ENCODE results near the gene FDX2. TPM values are rescaled to one million over a fixed set of nuclear protein-coding genes. Genes with fewer than 3 reads are reported as not detected.

Gene FDX2
- total RNA-seq, 2 experiments from 2014 or later: 3.5 to 3.7 TPM

GRCh38 chr19:10268071-10268470, 47.7 kb downstream of the FDX2 start:
- Mint-ChIP-seq H3K27me3 (peaks cover 1% of the 10 kb centered on the region), H3K9me3 (no peaks in the 10 kb centered on the region), H3K36me3 (ENCODE audit: low read depth) (peaks cover 7% of the 10 kb centered on the region), H3K4me3 (no peak overlapping the region), H3K4me1 (peaks cover 39% of the 10 kb centered on the region), H3K27ac (no peak overlapping the region)
- DNase-seq: no peak
- CTCF ChIA-PET: interaction anchor here (1.7 to 10.1 kb wide), 5 partner anchors 8 to 133 kb away, joined by 4 to 238 read pairs (median 10); no protein-coding TSS in a partner anchor
- POLR2A ChIA-PET: interaction anchor here (1.4 to 4.3 kb wide), 3 partner anchors 9 to 123 kb away, joined by 5 to 46 read pairs (median 15); partner anchors contain the start of gene TYK2

- H3K9me3 Mint-ChIP-seq: no peaks in the 10 kb centered on the region
- H3K36me3 Mint-ChIP-seq (ENCODE audit: low read depth): peaks cover 3% of the 10 kb centered on the region
- CTCF ChIA-PET: interaction anchor here (1.7 to 10.1 kb wide), 2 partner anchors 8 to 123 kb away, joined by 4 to 238 read pairs; no protein-coding TSS in a partner anchor
- POLR2A ChIA-PET: no interaction called here
- peaks cover 27% of the 10 kb centered on the region for H3K4me1 Mint-ChIP-seq
- no peak for DNase-seq
- H3K27ac Mint-ChIP-seq: no peak overlapping the region
- peaks cover 1% of the 10 kb centered on the region for H3K27me3 Mint-ChIP-seq
- no peak overlapping the region for H3K4me3 Mint-ChIP-seq
These were observed 49.1 kb downstream of the FDX2 start for GRCh38 chr19:10266706-10267105.

- Mint-ChIP-seq H3K4me3 (no peak overlapping the region), H3K4me1 (peaks cover 27% of the 10 kb centered on the region), H3K9me3 (no peaks in the 10 kb centered on the region), H3K27me3 (no peaks in the 10 kb centered on the region), H3K27ac (no peak overlapping the region), H3K36me3 (ENCODE audit: low read depth) (peaks cover 10% of the 10 kb centered on the region)
- ChIA-PET CTCF (interaction anchor here (0.6 kb wide), 1 partner anchor 201 kb away, joined by 3 read pairs; no protein-coding TSS in a partner anchor), POLR2A (no interaction called here)
- DNase-seq: no peak
These were observed 53.0 kb downstream of the FDX2 start for GRCh38 chr19:10262771-10263170.

GRCh38 chr19:10260141-10260584, 55.7 kb downstream of the FDX2 start:
- DNase-seq: peak; percentile 57
- peaks cover 28% of the 10 kb centered on the region for H3K36me3 Mint-ChIP-seq (ENCODE audit: low read depth)
- ChIA-PET CTCF (interaction anchor here (0.5 to 5.7 kb wide), 14 partner anchors 10 to 212 kb away, joined by 3 to 131 read pairs (median 4); partner anchors contain the start of genes CDC37, ICAM1, RAVER1 and TYK2), POLR2A (interaction anchor here (0.8 to 3.1 kb wide), 13 partner anchors 8 to 168 kb away, joined by 3 to 46 read pairs (median 5); partner anchors contain the start of genes DNMT1, ICAM1, MRPL4 and TYK2)
- H3K9me3 Mint-ChIP-seq: no peaks in the 10 kb centered on the region
- no peaks in the 10 kb centered on the region for H3K27me3 Mint-ChIP-seq
- H3K4me3 Mint-ChIP-seq: peak overlapping the region; percentile 35
- H3K27ac Mint-ChIP-seq: peak overlapping the region; percentile 84
- peaks cover 29% of the 10 kb centered on the region for H3K4me1 Mint-ChIP-seq

Other genes with a start within 250 kb of the FDX2 start
- gene SHFL, start 229.7 kb downstream of the FDX2 start, total RNA-seq: 100 to 1,000 TPM; 103 to 108 TPM
- gene ANGPTL6, start 213.3 kb downstream of the FDX2 start, total RNA-seq: 1 to 10 TPM; 2.4 TPM
- 10 to 100 TPM; 74.3 to 75.6 TPM for gene PPAN, start 209.7 kb downstream of the FDX2 start, total RNA-seq
- 10 to 100 TPM; 33.2 to 33.5 TPM for gene P2RY11, start 204.3 kb downstream of the FDX2 start, total RNA-seq
- gene EIF3G, start 196.1 kb downstream of the FDX2 start, total RNA-seq: 100 to 1,000 TPM; 202 to 203 TPM
- 100 to 1,000 TPM; 314 to 331 TPM for gene DNMT1, start 121.1 kb downstream of the FDX2 start, total RNA-seq
- 10 to 100 TPM in 1 of 2 experiments, 1 to 10 TPM in 1; 9.5 to 10.6 TPM for gene S1PR2, start 84.7 kb downstream of the FDX2 start, total RNA-seq
- 10 to 100 TPM; 55.4 to 58.6 TPM for gene MRPL4, start 63.8 kb downstream of the FDX2 start, total RNA-seq
- gene ICAM1, start 44.9 kb downstream of the FDX2 start, total RNA-seq: 10 to 100 TPM; 23.8 to 24.3 TPM
- gene ICAM4, start 29.1 kb downstream of the FDX2 start, total RNA-seq: 1 to 10 TPM; 1.5 to 2.0 TPM
- 1 to 10 TPM in 1 of 2 experiments, under 1 TPM in 1; 0.53 to 1.1 TPM for gene ICAM5, start 26.1 kb downstream of the FDX2 start, total RNA-seq
- 1 to 10 TPM; 1.0 to 1.4 TPM for gene ZGLP1, start 6.2 kb downstream of the FDX2 start, total RNA-seq
- gene RAVER1, start 17.5 kb upstream of the FDX2 start, total RNA-seq: 10 to 100 TPM; 62.1 to 68.6 TPM
- 100 to 1,000 TPM; 223 to 237 TPM for gene ICAM3, start 23.6 kb upstream of the FDX2 start, total RNA-seq
- 100 to 1,000 TPM; 226 to 243 TPM for gene TYK2, start 64.6 kb upstream of the FDX2 start, total RNA-seq
- 100 to 1,000 TPM; 239 to 244 TPM for gene CDC37, start 87.5 kb upstream of the FDX2 start, total RNA-seq
- 10 to 100 TPM; 56.2 to 58.1 TPM for gene PDE4A, start 104.5 kb upstream of the FDX2 start, total RNA-seq
- gene KEAP1, start 187.3 kb upstream of the FDX2 start, total RNA-seq: 100 to 1,000 TPM in 1 of 2 experiments, 10 to 100 TPM in 1; 97.1 to 103 TPM
- under 1 TPM; 0.63 to 0.68 TPM for gene S1PR5, start 201.4 kb upstream of the FDX2 start, total RNA-seq
- gene ATG4D, start 227.9 kb upstream of the FDX2 start, total RNA-seq: 10 to 100 TPM; 38.1 to 39.2 TPM
- 10 to 100 TPM; 45.5 TPM for gene KRI1, start 250.0 kb upstream of the FDX2 start, total RNA-seq